HG03469 (cell line): Measurements from ENCODE around the gene HMGN3.

Experiments used
- ATAC-seq: cut with Tn5 transposase; IDR thresholded peaks from one replicate; pipeline ENCODE4 v1.9.1; 2021; ENCODE audit warnings: mild to moderate bottlenecking, moderate library complexity, moderate number of reproducible peaks; ENCODE audit not compliant: unreplicated experiment

HMGN3 gene

DNA sequence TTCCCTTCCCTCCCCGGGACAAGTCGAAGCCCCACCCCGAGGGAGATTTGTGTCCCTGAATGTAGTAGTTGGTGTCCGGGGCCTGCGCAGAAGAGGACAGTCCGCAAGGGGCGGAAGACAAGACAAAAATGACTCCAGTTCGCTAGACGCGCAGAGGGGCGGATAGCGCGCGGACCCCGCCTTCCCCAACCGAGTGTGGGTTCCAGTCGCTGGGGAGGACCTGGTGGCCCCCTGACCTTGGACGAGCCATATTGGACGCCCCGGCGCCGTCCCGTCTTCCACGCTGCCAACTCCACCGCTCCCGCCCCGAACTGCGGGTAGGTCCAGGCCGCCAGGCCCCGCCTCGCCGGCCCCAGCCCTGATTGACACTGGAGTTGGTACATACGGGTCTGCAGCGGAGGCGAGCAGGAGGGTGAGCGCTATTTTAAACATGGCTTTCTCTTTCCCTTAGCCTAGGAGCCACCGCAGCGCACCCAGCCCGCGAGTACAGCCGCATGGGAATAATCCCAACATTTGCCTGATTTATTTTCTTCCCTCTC lies 802 bp downstream of the HMGN3 start:
- peak; percentile 39 for ATAC-seq

DNA sequence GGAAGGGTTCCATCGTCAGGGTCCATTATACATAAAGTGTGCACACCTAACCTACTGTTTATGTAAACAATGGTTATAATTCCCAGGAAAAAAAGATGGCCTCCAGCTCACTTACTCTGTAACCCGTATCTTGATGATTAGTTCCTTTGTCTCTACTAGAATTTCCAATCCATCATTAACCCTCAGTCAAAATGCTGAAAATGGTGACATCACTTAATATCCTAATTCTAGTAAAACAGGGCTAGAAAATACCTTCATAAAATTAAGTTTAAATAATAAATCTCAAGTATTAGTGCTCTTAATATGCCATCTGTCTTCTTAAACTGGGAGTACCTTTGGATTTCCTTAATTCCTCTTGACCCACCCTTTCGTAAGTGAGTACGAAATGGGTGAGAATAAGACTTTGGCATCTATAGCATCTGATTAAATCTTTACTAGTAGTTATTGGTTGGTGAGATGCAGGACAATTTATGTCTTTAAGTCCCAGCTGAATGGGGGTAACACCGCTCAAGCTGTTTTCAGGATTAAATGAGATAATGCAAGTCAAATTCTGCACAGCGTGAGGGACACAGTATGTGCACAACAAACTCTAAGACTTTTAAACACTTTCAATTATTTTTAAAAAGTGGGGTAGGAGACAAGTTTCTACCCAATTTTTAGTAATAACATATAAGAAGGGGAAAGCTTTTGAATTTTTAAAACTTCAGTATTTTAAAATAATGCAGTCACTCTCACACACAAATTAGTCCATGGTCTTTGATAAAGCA lies 1.6 kb downstream of the HMGN3 start:
- ATAC-seq: no peak

DNA sequence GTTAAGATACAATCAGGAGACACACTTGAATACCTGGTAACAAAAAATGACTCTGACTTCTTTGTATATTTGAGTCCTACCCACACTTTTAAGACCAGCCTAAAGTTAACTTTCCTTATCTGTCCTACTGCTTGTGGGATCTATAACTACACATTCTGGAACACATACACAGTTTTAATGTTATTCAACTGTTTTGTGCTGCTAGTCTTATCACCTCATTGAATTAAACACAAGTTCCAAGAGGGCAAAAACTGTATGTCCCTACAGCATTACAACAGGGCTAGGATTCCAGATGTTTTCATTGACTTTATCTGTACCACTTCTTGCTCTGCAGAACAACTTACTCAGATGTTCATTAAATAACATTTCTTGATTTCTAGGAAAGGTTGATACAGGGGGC lies 2.8 kb downstream of the HMGN3 start:
- no peak for ATAC-seq

DNA sequence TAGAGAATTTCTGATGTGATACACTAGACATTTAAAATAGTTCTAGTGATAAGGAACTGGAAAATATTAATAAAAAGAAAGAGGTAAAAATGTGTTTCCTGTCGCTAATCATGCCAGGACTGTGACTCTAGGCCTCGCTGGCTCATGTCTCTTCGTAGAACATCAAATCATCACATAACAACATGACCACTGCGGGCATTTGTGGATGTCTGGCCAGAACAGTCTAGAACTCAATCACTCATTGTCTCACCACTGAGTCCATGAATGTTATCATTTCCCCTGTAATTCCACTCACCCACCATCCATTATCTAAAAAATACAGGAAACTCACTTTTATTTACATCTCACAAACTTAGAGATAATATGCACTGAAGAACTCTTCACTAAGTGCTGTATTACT lies 3.4 kb downstream of the HMGN3 start:
- no peak for ATAC-seq

DNA sequence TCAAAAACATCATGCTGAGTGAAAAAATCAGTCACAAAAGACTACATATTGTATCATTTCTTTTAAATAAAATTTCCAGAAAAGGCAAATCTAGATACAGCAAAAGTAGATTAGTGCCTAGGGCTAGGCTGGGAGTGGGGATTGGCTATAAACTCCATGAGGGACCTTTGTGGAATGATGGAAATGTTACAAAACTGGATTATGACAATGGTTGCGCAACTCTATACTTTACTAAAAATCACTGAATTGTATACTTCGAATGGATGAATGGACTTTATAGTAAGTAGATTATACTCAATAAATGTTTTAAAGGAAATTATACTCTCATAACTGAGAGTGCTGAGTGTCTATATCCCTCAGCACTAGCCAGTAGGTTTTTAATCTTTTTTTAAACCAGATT lies 4.3 kb downstream of the HMGN3 start:
- ATAC-seq: no peak

DNA sequence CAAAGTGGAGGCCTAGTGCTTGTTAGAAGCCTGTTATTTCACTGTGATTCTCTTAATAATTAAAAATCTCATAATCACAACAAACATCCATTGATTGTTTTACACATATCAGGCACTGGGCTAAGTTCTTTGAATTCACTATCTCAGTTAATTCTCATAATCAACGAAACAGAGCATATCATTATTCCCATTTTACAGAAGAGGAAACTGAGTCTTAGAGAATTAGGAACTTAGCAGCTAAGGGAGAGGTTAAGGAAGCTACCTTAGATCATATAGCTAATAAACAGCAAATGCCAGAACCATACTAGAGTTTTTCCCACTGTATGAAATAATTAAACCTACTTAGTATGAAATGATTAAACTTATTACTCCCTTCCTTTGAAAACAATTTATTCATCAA lies 7.0 kb downstream of the HMGN3 start:
- no peak for ATAC-seq

DNA sequence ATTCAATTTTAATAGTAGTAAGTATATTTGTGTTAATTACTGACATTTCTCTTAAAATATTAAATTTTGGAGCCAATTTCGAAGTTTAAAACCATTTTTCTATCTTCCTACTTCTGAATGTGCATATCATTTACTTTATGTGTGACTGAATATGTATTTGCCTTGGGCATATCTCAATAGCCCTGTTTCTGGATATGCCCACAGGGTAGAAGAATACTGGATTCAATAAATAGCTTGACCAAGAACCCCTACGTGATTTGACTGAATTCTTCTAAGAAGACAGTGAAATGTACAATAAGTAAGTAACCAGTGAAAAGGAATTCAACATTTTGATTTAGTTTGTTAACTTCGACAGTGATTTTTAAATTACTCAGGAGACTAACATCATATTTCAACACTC lies 7.8 kb downstream of the HMGN3 start:
- no peak for ATAC-seq

DNA sequence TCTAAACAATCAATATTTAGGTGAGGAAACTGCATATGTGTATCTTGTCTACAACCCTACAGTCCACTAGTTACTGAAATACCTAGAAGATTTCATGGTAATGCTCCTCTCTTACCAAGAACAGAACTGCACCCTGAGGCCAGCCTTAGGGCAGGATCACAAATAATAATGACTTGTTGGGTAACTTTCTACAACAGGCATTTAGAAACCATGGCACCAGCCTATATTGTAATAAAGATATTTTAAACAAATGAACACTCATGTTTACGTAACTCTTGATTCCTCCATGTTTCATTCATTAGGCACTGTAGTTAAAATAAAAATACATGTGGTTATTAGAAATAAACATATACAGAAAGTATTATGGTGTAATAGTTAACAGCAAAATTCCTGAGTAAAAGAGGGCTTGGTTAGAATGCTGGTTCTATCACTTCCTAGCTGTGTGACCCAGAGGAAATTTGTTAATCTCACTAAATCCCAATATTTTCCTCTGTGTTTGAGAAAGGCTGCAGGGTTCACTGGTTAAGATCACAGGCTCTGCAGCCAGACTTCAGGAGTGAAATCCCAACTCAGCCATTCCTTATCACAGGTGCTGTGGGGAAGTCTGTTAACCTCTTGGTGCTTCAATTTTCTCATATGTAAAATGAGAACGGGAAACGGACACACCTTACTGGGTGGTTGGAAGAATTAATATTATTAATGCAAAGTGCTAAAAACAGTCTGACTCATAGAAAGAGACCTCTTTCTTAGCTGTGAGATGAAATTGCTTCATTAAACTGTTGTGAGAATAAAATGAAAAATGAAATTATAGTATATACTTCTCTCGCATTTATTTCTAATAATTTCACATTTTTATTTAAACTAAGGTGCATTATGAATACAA lies 8.5 kb downstream of the HMGN3 start:
- no peak for ATAC-seq

DNA sequence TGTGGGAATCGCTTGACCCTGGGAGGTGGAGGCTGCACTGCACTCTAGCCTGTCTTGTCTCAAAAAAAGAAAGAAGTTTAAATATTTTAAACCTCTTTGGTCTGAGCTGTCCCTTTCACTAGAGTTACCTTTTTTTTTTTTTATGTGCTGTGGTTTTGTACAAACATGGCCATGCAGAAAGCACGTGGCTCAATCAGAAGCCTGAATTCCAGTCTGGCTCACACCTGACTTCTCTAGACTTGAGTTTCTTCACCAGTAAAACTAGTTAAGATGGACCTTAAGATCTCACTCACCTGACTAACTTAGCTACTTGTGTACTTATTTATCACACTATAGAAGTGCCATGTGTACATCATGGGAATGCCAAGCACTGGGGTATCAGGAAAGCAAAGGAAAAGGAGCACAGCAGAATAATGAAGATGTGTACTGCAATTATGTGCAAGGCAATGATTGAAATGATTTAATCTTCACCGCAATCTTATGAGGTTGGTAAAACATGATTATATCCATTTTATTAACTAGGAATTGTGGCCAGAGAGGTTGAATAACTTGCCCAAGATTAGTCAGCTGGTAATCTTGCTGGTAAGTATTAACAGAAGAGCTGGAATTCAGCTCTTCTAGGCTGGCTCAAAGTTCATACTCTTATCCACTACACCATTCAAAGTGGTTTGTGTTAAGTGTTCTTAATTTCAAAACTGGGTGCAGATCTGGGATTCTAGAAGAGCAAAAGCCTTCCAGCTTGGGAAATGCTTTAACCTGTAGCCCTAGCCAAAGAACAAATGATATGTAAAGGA lies 10.7 kb downstream of the HMGN3 start:
- no peak for ATAC-seq

DNA sequence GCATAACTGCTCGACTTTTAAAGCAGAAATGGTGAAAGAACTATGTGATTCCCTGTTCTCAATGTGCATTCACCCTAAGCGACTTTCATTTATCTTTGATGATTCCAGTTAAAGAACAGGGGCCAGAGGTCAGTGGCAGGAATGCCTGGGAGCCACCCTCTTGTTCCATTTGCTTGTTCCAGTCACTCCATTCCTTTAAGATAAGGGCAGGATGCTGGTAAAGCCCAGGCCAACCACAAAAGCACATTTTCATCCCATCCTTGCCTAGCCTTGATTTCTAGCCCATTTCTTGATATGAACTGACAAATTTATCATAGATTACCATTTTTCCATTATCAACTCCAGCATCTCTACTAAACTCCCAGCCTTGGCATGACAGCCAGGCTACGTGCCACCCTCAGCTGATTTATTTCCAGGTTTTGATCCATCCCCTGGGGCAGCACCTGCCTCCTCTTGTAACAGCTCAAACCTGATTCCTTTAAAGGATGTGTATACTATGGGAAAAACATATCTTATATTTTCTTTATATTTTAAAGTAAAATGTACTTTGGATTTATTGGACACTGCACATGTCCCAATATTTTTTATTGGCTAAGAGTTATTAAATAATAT lies 19.2 kb downstream of the HMGN3 start:
- ATAC-seq: no peak

DNA sequence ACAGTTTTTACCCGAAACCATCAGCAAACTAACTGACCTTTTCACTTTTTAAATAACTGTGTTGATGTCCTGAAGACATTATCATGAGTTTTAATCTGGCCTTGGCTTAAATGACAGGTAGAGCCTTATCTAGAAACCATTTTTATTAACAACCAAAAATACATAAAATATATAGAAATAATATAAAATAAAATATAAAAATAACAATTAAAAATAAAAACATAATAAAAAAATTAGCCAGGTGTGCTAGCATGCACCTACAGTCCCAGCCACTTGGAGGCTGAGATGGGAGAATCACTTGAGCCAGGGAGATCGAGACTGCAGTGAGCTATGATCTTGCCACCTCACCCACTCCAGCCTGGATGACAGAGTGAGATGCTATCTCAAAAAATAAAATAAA lies 21.6 kb downstream of the HMGN3 start:
- no peak for ATAC-seq

DNA sequence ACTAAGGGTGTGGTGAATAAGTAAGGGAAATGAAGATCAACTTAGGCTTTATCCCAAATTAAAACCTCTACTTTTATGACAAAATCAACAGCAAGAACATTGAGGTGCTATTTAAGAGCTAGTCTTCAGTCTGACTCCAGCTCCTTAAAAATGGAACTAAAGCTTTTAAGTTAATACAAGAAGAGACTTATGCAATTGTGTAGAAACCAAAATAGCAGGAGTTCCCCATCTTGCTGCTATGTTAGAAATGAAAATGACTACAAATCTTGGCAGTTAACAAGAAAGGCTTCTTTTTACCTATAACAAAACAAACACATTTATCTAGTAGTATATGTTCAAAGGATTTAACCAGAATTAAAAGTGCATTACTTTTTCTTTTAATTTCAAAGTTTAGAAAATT lies 25.7 kb downstream of the HMGN3 start:
- no peak for ATAC-seq

DNA sequence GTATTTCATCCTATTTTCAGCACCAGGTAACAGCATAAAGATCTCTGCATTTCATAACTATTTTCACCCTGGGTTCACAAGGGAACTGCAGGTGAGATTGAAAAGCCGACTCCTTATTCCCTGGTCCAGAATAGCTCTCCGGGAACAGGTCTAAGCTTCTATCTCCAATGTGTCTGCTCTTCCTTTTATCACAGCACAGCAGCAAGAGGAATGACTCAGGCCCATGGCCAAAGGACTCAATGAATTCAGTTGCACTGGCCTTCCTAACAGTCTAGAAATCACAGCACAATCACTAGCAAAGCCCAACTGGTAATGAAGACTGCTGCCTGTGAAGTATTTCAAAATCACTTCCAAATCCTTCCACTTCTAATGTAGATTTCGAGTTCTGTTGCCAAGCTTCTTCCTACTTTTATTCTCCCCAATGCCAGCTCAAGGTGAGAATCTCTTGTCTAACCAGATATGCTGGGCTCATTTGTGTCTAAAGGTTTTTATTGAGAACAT lies 30.7 kb downstream of the HMGN3 start:
- ATAC-seq: no peak

DNA sequence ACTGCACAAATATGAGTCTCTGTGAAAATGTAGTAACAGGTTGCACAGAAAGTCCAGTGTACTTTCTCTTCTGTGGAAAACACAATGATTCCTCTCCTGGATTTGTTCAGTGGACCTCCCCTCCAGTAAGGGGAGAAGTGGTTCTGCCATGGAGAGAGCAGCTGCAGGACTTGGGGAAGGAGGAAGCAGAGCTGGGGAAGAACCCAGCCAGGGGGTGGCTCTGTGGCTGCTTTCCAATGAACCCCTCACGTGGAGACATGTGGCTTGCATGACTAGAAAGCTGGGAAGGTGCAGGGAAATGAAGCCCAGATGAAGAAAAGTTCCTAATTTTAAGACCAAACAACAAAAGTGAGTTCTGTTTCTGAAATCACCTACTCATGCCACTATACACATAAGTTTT lies 31.9 kb downstream of the HMGN3 start:
- no peak for ATAC-seq

DNA sequence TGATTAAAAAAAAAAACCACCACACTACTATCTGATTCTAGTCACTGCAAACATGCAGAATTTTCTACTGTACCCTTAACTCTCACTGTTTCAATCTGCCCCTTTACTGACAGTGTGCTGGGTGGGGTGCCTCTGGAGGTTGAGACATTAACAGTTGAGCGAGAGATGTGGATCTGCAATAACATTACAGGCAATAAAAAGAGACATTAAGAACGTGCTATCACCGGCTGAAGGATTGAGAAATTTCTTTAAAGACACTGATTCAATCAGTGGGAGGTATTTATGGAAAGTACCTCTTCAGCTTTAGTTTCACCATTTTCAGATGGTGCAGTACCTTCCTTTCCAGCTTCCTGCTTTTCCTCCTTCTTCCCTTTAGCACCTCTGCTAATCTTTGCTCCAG lies 32.5 kb downstream of the HMGN3 start:
- no peak for ATAC-seq

DNA sequence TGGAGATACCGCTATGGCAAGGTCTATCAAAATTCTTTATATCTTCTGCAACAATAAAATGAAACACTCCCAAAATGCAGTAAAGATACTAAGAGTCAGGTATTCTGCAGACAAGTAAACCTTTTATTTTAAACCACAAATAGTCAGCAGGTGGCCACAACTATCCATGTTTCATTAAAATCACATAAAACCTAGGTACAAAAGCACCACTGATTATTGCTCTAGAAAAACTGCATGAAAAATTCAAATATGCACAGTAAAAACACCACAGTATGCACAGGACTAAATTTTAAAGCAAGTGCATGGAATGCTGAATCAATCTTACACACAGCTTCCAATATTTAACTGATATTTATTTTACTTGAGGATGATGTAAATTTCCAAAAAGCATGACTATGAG lies 33.3 kb downstream of the HMGN3 start:
- ATAC-seq: no peak

DNA sequence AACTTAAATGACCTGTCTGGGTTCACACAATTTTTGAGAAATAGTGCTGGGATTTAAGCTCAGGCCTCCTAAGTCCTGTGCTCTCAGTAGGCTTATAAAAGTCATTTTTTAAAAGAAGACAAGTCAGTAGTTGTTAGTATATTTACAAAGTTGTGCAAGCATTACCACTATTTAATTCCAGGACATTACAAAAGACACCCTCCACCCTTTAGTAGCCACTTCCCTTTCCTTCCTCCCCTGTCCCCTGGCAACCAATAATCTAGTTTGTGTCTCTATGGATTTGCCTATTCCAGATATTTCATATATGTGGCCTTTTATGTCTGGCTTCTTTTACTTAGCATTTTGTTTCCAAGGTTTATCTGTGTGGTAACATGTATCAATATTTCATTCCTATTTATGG lies 37.6 kb downstream of the HMGN3 start:
- ATAC-seq: no peak

DNA sequence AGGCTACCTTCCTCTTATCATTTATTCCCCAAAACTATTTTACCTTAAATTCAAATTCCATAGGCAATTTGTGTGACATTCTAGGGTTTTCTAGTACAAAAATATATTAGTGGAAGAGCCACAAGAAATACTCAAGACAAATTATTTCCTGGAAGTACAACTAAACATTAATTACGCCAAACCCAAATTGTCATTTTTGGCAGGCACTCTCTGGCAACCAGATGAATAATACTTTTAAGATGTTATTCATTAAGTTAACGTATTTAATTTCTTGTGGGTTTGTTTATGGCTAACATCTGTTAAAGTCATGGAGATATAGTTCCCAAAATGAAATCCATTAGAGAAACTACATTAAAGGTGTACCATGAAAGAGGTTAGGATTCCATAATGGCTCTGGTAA lies 40.5 kb downstream of the HMGN3 start:
- no peak for ATAC-seq

DNA sequence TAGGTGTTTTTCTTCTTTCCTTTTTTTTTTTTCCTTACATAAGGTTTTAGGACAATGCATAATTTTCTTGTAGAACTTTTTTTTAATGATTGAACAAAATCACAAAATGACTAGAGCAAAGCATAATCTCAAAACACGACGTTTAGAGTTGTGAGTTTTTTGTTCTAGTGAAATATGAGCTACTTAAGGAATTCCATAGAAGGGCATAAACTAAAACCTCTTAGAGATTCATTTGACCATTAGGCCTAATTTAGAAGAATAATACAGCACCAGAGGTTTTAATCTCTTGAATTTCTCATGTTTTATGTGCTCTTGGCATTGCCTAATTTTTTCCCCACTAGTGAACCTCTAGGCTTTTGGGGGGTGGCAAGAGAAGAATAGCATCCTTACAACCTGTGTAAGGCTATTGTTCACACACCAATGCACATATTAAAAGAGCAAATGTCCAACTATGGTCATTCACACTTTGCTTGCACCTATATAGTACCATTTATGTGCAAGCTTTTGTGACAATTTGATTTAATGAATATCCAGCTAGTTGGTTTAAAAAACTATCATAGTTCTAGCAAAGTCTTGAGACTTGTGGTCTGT lies 44.6 kb downstream of the HMGN3 start:
- no peak for ATAC-seq

DNA sequence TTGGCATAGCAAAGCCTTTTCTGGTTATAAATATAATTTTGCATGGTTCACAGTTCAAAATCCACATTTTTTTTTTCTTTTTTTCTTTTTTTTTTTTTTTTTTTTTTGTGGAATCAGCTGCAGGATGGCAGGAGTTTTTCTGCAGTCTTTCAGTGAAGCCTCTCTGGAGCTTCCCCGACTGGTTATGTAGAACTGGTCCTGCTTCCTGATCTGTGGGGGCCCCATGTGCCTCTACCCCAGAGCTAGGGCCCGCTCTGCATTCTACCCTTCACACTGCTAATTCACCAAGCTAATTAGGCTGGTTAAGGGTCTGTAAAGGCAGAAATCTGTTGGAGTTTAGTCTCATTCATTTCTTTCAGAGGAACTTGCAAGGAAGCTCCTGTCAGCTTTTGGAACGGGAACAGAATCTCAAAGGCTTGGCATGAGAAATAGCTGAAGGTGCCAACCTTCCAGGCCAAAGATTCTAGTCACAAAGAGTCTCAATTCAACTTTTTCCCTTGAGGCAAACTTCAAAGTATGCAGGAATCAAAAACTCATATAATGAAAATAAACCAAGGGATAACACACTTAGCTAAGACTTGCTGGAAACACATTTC lies 45.5 kb downstream of the HMGN3 start:
- ATAC-seq: no peak
